GM21529 (cell line): ENCODE measurements around the gene COL6A3.

ENCODE experiments used
- ATAC-seq: cut with Tn5 transposase; IDR thresholded peaks from one replicate; pipeline ENCODE4 v1.9.1; 2021; ENCODE audit not compliant: unreplicated experiment

The COL6A3 gene, protein sequence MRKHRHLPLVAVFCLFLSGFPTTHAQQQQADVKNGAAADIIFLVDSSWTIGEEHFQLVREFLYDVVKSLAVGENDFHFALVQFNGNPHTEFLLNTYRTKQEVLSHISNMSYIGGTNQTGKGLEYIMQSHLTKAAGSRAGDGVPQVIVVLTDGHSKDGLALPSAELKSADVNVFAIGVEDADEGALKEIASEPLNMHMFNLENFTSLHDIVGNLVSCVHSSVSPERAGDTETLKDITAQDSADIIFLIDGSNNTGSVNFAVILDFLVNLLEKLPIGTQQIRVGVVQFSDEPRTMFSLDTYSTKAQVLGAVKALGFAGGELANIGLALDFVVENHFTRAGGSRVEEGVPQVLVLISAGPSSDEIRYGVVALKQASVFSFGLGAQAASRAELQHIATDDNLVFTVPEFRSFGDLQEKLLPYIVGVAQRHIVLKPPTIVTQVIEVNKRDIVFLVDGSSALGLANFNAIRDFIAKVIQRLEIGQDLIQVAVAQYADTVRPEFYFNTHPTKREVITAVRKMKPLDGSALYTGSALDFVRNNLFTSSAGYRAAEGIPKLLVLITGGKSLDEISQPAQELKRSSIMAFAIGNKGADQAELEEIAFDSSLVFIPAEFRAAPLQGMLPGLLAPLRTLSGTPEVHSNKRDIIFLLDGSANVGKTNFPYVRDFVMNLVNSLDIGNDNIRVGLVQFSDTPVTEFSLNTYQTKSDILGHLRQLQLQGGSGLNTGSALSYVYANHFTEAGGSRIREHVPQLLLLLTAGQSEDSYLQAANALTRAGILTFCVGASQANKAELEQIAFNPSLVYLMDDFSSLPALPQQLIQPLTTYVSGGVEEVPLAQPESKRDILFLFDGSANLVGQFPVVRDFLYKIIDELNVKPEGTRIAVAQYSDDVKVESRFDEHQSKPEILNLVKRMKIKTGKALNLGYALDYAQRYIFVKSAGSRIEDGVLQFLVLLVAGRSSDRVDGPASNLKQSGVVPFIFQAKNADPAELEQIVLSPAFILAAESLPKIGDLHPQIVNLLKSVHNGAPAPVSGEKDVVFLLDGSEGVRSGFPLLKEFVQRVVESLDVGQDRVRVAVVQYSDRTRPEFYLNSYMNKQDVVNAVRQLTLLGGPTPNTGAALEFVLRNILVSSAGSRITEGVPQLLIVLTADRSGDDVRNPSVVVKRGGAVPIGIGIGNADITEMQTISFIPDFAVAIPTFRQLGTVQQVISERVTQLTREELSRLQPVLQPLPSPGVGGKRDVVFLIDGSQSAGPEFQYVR (N-terminal part only)

DNA sequence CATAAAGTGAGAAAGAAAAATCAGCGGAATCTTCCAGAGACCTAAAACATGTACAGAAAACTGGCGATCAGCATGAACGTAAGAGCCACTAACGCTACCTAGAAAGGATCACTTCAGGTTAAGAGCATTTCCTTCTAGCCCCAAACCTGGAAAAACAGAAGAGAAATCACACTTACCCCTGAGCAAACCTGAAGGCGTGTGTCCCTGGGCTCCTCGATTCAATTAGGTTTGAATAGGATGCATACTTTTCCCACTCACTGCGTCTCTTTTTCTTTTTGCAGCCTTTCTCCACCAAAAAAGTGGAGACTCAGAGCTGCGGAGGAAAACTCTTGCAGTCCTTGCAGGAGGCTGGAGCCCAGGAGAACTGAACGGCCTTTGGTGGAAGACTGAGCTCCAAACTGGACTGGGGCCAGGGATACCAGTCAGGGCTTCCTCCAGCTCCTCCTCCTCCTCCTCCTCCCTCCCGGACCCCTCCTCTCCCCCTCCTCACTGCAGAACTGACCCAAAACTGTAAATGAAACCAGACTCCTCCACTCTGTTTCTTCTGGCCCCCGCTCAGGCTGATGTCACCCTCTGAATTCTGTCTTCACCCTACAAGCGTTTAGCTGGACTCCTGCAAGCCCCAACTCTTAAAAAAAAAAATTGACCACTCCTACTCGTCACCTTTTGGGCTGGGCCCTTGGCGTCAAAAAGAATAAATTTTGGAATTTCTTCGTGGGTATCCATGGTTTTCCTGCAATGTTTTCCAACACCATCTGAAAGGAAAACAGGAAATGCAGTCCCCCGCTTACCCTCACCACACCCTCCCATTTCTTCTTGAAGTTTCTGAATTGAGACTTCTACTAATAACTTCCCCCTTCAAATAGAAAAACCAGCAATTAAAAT, at the start of gene COL6A3:
COL6A3 (minus strand) TSS at position 388 of the 885 bp plus-strand sequence. CDS start 17,347 bp downstream, outside the sequence.
- no peak for ATAC-seq

DNA sequence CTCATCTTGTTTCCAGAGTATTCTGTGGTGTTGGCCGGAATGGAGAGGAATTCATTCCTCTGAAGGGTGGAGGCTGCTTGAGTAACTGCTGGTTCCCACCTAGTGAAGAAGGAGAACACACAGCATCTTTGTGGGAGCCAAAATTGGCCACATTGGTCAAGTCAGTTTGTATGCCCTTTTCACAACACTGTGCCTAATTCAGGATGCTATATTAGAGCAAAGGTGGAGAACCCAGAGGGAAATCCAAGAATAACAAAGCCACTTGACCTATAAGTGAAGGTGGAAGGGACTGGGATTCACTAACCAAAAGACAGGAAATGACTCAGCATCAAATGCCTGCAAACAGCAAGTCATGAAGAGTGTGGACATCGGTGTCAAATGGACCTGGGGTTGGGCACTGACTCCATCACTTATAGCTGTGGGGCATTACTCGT, 45.8 kb upstream of the COL6A3 start:
- no peak for ATAC-seq

DNA sequence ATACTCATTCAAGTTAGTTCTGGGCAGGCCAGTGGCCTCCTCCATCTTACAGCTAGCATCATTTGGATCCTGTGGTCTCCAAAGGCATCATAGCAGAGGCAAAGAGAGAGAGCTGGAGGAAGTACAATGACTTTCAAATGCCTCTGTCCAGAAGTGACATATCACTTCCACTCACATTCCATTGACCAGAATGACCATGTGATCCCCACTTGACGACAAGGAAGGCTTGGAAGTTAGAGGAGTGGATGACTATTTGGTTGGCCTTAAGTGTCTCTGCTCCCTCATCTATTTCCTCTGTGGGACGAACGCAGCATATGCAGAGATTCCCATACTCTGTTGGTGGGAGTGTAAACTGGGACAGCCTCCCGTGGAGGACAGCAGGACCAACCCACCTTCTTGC, 45.3 kb upstream of the COL6A3 start:
- ATAC-seq: no peak

DNA sequence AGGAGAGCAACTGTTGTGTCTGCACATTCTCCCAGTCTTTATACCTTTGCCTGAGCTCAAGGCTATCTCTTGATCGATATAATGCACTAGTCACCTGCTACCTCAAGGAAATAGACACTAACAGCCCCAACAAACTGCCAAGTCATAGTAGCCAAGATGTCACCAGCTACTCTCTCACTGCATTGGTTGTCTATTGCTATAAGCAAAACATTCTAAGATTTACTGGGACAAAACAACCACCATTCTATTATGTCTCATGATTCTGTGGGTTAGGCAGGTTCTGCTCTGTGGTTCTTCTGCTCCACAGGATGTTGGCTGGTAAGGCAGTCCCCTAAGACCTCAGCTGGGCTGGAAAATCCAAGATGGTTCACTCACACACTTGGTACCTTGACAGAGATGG, 44.6 kb upstream of the COL6A3 start:
- no peak for ATAC-seq

DNA sequence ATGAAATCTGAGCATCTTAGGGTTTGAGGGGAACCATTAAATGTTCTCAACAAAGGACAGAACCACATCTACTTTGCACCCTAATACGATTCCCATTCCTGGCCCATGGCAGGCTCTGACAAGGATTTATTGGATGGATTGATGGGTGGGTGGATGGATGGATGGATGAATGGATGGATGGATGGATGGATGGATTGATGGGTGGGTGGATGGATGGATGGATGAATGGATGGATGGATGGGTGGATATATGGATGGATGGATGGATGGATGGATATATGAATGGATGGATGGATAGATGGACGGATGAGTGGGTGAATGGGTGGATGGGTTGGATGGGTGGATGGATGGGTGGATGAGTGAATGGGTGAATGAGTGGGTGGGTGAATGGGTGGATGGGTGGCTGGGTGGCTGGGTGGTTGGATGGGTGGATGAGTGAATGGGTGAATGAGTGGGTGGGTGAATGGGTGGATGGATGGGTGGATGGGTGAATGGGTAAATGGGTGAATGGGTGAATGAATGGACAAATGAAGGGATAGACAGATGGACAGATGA, 43.5 kb upstream of the COL6A3 start:
- no peak for ATAC-seq

DNA sequence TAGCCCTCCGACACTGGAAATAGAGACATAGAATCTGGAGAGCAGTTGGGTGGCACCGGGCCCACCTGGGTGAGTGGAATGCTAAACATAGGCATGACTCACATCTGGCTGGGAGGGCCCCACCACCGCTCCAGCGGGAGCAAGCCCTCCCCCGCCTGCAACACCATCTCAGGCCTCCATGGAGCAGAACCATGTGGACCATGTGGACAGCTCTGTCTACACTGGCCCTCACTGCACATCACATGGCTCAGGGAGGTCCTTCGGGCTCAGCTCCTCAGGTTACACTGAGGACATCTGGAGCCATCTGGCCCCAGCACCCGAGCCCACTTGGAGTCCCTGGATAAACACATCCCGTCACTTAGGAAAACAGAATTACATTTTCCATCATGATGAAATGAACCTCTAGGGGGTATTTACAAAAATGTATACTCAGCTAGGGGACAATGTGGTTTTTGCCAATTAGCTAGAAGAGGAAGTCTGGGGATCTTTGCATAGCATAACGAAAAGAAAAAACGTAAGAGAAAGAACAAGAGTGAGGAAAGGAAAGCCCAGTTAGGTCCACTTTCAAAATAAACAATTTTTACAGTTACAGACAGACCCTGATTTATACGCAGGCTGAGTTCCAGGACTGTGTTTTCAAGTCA, 42.4 kb upstream of the COL6A3 start:
- ATAC-seq: no peak

DNA sequence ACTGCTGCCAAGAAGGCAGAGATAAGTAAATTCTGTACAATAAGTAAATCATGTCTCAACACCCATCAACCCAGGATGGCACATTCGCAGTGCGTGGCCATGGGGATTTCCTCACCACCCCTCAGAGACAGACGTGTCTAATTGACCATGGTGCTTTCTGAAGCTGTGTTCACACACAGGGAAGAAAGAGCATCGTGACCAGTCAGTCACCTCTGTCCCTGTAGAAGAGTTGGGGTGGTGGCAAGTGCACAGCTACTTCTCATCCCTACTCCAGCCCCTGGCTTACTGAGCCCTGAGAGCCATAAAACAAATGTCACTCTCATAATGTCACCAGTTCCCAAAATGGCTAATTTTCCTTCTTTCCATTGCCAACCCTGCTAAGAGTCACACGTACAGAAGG, 41.8 kb upstream of the COL6A3 start:
- no peak for ATAC-seq

DNA sequence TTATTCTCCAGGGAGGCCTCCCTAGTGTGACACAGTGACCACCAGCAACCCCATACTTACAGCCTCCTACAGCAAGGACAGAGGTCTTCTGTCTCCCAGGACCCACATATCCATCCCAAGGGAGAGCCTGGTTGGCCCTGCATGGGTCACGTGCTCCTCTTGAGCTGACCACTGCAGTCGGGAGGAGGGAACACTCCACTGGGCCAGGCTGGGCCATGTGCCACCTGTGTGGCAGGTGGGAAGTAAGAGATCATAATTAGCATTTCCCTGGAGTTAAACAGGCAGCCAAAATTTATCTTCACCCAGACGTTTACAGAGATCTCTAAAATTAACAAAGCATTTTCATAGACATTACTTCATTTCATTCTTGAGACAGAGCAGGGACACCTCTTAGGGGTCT, 39.7 kb upstream of the COL6A3 start:
- ATAC-seq: no peak

DNA sequence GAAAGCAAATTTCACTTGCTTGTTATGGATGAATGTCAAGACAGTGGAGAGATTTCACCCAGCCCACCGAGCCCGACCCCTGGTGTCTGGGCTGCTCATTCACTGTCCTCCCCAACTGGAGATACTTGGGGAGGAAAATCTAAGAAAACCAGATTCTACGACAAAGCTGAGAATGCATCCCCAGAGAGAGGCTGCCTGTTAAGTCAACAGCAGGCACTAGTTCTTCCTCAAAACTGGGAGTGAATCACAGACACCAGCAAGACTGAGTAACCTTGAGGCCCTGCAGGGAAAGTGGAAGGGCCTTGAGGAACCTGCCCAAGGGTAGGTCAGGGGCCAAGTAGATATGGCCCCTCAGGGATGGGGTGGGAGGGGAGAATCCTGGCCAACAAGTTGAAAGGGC, 38.9 kb upstream of the COL6A3 start:
- ATAC-seq: no peak

DNA sequence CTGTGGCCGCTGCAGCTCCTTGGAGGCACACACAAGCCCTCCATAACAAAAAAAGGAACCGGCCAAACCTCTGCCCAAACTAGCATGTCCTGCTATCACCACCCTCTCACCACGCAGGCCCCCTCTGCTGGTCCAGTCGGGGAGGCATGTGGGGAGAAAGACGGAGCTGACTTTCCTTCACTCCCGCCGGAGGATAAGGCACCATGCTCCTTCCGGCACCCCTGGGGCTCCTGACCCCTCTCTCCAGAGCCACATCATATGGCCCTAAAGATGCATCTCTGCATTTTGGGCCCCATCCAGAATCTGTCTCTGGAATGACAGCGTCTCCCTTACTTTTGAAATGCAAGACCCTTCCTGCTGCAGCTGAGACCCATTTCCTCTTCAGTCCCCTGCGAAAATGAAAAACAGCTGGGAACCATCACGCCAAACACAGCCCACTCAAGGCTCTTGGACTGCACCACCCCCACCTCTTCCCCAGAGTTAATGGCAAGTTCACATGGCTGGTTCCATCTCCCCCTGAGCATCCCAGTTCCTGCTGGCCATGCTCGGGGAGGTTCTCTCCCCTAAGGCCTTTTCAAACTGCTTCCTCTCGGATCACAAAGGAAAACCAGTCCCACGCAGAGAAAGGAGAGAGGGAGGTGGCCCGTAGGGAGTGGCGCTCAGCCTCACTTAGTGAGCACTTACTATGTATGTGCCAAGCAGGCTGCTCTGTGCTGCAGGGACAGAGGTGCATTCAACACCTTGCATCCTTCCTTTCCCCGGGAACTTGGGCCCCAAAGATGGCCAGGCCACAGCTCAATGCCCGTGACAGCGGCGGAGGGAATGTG, 37.9 kb upstream of the COL6A3 start:
- ATAC-seq: no peak

DNA sequence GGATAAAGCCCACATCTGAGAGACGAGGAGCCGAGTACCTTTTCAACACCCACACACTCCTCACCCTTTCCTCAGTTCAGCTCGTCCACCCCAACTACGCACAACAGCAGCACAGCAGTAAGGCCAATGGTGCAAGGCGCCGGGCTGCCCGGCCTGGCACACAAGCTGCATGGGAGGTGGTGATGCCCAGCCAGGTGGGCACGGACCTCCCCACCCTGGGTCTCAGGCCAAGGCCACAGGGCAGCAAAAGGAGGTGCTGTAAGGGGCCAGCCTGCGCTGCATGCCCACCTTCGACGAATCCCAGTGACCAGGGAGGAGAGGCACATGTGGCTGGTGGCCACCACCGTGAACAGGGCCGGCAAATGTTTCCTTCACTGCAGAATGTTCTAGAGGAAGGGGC, 36.6 kb upstream of the COL6A3 start:
- ATAC-seq: no peak

DNA sequence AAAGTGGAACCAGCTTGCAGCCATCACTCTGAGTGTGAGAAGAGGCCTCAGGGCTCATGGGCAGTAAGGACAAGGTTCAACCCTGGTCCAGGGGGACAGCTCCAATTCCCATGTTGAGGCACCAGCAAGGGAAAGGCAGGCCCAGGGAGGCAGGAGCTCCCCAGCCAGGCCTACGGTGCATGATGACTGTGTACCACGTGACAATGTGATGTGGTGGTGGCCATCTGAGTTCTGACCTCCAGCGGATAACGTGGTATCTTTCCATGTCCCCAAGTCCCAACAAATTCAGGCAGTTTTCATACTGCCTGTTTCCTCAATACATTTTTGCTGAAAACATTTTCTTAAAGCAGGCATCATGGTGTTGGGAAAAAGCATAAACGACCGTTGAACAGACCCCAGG, 36.1 kb upstream of the COL6A3 start:
- ATAC-seq: no peak

DNA sequence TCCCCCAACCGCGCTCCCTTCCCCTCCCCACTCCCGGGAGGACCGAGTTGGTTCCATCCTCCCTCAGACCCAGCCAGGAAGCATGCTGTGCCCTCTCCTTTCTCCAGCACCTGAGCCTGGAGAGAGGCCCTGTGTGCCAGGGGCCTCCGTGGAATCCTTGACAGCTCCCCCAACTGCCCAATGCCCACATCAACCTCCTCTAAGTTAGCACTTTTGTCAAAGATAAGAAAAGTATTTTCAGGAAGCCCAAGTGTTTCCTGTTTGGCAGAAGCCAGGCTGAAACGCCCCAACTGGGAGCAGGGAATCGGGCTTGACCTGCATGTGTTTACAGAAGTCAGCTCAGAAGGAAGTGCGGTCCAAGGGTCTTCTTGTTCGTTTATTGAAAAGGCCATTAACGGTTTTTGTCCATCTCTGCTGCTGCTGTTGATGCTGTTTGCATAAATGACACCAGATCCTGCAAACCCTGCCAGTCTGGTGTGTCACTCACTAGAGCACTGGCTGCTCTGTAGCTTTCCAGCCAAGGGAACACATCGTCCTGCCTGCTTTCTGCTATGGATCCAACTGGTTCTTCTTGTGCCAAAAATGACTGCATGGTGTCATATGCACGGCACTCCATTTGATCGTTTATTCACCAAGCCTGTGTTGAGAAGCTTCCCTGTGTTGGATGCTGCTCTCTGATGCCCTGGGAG, 35.4 kb upstream of the COL6A3 start:
- ATAC-seq: no peak

DNA sequence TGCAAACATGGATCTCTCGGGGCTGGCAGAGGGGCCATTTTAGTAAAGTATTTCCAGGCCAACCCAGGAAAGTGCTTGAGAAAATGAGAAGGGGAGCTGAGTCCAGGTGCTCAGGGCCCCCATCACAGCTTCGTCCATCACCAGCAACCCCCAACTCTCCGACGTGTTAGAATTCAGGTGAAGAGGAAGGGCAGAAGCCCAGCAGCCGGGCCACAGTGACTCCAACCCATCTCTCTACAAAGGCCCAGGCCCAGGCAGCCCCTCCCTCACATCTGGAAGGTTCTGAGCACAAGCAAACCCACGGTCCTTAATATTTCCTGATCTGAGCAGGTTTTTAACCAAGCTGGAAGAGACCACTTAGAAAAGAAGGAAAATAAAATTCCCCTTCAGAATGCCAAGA, 34.7 kb upstream of the COL6A3 start:
- no peak for ATAC-seq

DNA sequence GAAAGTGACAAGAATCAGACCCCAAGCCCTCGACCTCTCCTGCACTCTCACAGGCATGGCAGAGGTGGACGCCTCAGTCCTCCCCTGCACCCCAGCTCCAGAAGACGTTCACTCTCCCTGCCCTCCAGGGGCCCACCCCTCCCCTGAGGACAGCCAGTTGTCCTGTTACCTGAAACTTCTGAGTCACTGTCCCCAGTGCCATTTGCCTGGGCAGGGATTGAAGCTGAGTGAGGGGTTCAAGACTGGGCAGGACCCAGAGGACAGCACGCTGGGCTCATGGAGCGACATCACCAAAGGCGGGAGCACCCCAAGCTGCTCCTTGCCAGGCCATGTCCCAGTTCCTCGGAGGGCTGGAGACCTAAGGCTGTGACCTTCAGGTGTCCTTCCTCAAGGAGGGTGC, 34.2 kb upstream of the COL6A3 start:
- no peak for ATAC-seq

DNA sequence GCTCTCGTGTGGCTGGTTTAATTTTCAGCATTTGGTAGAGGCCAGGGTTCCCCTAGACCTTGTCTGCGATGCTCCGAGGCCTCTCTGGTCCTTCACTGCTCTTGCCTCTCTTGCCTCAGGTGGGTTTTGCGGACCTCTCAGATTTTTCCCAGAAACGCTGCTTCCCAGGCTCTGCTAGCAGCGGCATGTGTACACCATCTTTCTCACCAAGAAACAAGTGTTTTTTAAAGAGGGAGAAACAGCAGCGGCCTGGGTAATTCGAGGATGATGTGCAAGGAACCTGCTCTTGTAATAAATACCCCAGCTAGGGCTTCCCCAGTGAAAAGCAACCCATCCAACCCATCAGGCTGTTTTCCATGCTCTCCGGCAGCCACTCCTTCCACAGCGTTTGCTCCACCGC, 33.5 kb upstream of the COL6A3 start:
- ATAC-seq: no peak

DNA sequence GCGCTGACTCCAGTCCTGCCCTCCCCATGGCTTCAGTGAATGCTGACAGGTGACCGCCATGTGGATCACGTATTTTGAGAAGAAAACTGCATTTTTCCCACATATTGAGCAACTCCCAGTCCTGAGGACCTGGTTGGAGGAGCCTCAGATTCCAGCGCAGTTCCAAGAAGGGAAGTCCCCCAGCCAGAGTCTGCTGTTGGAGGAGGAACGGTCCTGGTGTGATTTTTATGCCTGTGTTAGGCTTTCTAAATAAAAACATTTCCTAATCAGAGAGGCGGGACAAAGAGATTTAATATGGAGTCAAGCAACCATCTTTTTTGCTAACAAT, 32.3 kb upstream of the COL6A3 start:
- no peak for ATAC-seq

DNA sequence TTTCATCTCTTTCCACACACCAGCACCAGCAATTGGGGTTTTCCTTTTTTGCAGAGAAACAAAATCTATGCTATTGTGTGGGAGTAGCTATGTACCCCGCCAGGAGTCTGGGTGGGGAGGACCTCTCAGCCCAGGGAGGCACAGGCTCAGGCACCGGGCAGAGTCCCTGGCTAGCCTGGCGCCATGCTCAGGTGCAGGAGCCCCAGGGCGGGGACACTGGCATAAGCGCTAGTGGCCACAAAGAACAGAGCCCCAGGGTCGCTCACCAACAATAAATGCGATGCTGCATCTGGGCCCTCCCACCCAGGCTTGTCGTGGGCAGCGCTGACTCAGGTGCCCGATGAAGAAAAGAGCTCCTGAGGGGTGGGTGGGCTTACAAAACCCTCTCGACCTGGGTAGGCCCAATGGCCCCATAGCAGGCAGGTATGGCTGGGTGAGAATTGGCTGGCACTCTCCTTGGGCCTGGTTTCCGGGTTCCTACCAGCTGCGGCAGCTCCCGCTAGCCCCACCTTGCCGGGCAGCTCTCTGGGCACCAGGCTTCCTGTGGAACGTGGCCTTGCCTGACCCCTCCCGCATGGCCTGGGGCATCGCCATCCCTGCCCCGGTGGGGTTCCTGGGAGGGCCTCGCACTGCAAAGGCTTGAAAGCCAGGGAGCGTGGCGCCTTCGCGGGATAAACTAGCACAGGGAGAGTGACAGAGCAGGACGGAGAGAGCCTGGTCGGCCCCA, 31.8 kb upstream of the COL6A3 start:
- no peak for ATAC-seq
